ENCODE measurements around the gene ADAMTSL3. TPM values are rescaled to one million over a fixed set of nuclear protein-coding genes. Genes with fewer than 3 reads are reported as not detected.

The ADAMTSL3 gene
- total and polyA plus RNA-seq, 2 donors (not counting 1 experiment from before 2014, with no cell fraction given): 0.14 to 0.17 TPM

DNA sequence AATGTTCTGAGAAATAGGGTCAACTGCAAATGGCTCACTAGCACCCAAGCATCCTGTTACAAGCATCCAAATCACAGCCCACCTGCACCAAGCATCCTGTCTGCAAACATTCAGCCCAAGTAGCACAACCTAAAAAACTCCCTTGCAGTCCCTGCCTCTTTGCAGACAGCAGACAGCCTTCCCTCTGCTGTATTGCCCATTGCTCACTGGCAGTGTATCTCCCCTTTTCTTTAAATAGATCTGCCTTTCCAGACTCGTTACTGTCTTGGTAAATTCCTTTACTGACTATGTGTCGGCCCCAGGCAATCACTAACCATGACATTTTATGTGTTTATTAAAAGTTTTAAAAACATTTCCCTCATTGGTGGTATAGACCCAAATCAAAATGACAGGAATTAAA, 155.4 kb downstream of the ADAMTSL3 start:
- no peaks in the 10 kb centered on the region for H4K20me1 ChIP-seq (ENCODE audit: control insufficient read depth, extremely low read depth, insufficient read depth, low read length)
- no peak for DNase-seq (ENCODE audit: low read depth in 2 of 2)

DNA sequence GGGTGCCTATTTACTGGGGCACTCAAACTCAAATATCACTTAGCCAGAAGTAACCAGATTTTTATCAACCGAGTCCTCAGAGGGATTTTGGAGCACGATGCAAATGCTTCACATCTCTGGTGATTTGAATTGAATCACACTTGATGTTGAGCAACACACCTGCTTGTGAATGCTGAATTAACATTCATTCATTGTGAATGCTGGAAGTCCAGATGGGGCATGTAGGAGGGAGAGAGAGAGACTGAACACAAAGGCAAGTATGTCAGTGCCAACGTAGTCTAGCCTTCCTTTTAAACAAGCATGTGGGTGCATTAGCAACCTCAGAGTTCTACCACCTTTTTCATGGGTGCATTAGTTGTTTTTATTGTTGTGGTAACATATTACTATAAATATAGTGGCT, 156.2 kb downstream of the ADAMTSL3 start:
- DNase-seq (ENCODE audit: low read depth in 2 of 2): no peak
- Histone ChIP-seq H3K27me3 (ENCODE audit: control insufficient read depth, insufficient read depth, low read length) (no peaks in the 10 kb centered on the region), H3K36me3 (ENCODE audit: control insufficient read depth, insufficient read depth, low read length) (no peaks in the 10 kb centered on the region), H3K9ac (ENCODE audit: insufficient read depth, low read length) (no peak overlapping the region), H2AFZ (ENCODE audit: low read length) (no peak overlapping the region), H4K20me1 (ENCODE audit: control insufficient read depth, extremely low read depth, insufficient read depth, low read length) (no peaks in the 10 kb centered on the region), H3K79me2 (ENCODE audit: control insufficient read depth, insufficient read depth, low read length) (no peaks in the 10 kb centered on the region), H3K4me2 (ENCODE audit: extremely low read depth, insufficient read depth, low read length) (no peak overlapping the region), H3K9me3 (ENCODE audit: control insufficient read depth, insufficient read depth, low read depth, low read length) (no peaks in the 10 kb centered on the region), H3K27ac (ENCODE audit: insufficient read depth, low read length) (no peak overlapping the region), H3K4me1 (ENCODE audit: control insufficient read depth, extremely low read depth, insufficient read depth, low read length) (no peaks in the 10 kb centered on the region), H3K4me3 (replicated peaks in 1 of 4; ENCODE audit: control extremely low read depth in 1 of 4, insufficient read depth in 1 of 4, low read depth in 3 of 4, low read length in 4 of 4) (no peak overlapping the region)
- no peak for TF ChIP-seq EZH2 (IDR thresholded peaks at IDR 0.05; ENCODE audit: low read length, missing control alignments)
- TF ChIP-seq, protein P1, sequence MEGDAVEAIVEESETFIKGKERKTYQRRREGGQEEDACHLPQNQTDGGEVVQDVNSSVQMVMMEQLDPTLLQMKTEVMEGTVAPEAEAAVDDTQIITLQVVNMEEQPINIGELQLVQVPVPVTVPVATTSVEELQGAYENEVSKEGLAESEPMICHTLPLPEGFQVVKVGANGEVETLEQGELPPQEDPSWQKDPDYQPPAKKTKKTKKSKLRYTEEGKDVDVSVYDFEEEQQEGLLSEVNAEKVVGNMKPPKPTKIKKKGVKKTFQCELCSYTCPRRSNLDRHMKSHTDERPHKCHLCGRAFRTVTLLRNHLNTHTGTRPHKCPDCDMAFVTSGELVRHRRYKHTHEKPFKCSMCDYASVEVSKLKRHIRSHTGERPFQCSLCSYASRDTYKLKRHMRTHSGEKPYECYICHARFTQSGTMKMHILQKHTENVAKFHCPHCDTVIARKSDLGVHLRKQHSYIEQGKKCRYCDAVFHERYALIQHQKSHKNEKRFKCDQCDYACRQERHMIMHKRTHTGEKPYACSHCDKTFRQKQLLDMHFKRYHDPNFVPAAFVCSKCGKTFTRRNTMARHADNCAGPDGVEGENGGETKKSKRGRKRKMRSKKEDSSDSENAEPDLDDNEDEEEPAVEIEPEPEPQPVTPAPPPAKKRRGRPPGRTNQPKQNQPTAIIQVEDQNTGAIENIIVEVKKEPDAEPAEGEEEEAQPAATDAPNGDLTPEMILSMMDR (conservative IDR thresholded peaks at IDR 0.05 in 1 of 2, IDR thresholded peaks at IDR 0.05 in 1 of 2; ENCODE audit: low read depth in 1 of 2, low read length in 2 of 2): no peak

More for the DNA sequence above, 155.4 kb downstream of the ADAMTSL3 start:
- H3K27me3 ChIP-seq (ENCODE audit: control insufficient read depth, insufficient read depth, low read length): no peaks in the 10 kb centered on the region
- no peaks in the 10 kb centered on the region for H3K9me3 ChIP-seq (ENCODE audit: control insufficient read depth, insufficient read depth, low read depth, low read length)
- H3K79me2 ChIP-seq (ENCODE audit: control insufficient read depth, insufficient read depth, low read length): no peaks in the 10 kb centered on the region
- no peak overlapping the region for H3K4me3 ChIP-seq (replicated peaks in 1 of 4; ENCODE audit: control extremely low read depth in 1 of 4, insufficient read depth in 1 of 4, low read depth in 3 of 4, low read length in 4 of 4)
- H2AFZ ChIP-seq (ENCODE audit: low read length): no peak overlapping the region
- H3K27ac ChIP-seq (ENCODE audit: insufficient read depth, low read length): no peak overlapping the region
- no peak overlapping the region for H3K4me2 ChIP-seq (ENCODE audit: extremely low read depth, insufficient read depth, low read length)
- H3K9ac ChIP-seq (ENCODE audit: insufficient read depth, low read length): no peak overlapping the region
- TF ChIP-seq, protein P1 (conservative IDR thresholded peaks at IDR 0.05 in 1 of 2, IDR thresholded peaks at IDR 0.05 in 1 of 2; ENCODE audit: low read depth in 1 of 2, low read length in 2 of 2): no peak
- no peak for TF ChIP-seq EZH2 (IDR thresholded peaks at IDR 0.05; ENCODE audit: low read length, missing control alignments)
- H3K4me1 ChIP-seq (ENCODE audit: control insufficient read depth, extremely low read depth, insufficient read depth, low read length): no peaks in the 10 kb centered on the region
- no peaks in the 10 kb centered on the region for H3K36me3 ChIP-seq (ENCODE audit: control insufficient read depth, insufficient read depth, low read length)

DNA sequence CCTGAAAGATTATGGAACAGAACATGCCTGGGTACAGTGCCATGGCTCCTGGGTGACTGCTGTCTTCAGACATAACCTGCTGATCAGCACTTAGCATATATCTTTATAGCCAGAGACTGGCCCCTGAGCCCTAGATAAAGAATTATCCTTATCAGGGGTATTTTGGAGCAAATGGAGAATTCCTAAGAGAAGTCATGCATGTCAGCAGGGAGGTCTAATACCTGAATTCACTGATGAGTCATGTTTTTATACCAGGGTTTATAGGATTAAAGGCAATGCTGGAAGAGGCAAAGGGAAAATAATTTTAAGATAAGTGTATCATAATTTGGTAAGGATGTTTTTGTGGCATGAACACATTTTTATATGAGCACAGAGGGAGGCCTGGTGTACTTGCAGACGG, 159.8 kb downstream of the ADAMTSL3 start:
- H3K79me2 ChIP-seq (ENCODE audit: control insufficient read depth, insufficient read depth, low read length): no peaks in the 10 kb centered on the region
- H2AFZ ChIP-seq (ENCODE audit: low read length): no peak overlapping the region
- H3K27ac ChIP-seq (ENCODE audit: insufficient read depth, low read length): no peak overlapping the region
- H3K27me3 ChIP-seq (ENCODE audit: control insufficient read depth, insufficient read depth, low read length): no peaks in the 10 kb centered on the region
- no peaks in the 10 kb centered on the region for H3K36me3 ChIP-seq (ENCODE audit: control insufficient read depth, insufficient read depth, low read length)
- TF ChIP-seq, protein P1 (conservative IDR thresholded peaks at IDR 0.05 in 1 of 2, IDR thresholded peaks at IDR 0.05 in 1 of 2; ENCODE audit: low read depth in 1 of 2, low read length in 2 of 2): no peak
- TF ChIP-seq EZH2 (IDR thresholded peaks at IDR 0.05; ENCODE audit: low read length, missing control alignments): no peak
- H3K9ac ChIP-seq (ENCODE audit: insufficient read depth, low read length): no peak overlapping the region
- H3K4me3 ChIP-seq (replicated peaks in 1 of 4; ENCODE audit: control extremely low read depth in 1 of 4, insufficient read depth in 1 of 4, low read depth in 3 of 4, low read length in 4 of 4): no peak overlapping the region
- no peak overlapping the region for H3K4me2 ChIP-seq (ENCODE audit: extremely low read depth, insufficient read depth, low read length)
- no peaks in the 10 kb centered on the region for H3K9me3 ChIP-seq (ENCODE audit: control insufficient read depth, insufficient read depth, low read depth, low read length)
- DNase-seq (ENCODE audit: low read depth in 2 of 2): no peak
- H4K20me1 ChIP-seq (ENCODE audit: control insufficient read depth, extremely low read depth, insufficient read depth, low read length): no peaks in the 10 kb centered on the region
- H3K4me1 ChIP-seq (ENCODE audit: control insufficient read depth, extremely low read depth, insufficient read depth, low read length): no peaks in the 10 kb centered on the region
